ENCODE data around the gene DSG2. TPM values are rescaled to one million over a fixed set of nuclear protein-coding genes. Genes with fewer than 3 reads are reported as not detected.

DSG2 gene
- total and polyA plus RNA-seq, 2 of the 4 experiments (the other 2 are of a cell fraction), result 1.8 to 2.3 TPM

DNA sequence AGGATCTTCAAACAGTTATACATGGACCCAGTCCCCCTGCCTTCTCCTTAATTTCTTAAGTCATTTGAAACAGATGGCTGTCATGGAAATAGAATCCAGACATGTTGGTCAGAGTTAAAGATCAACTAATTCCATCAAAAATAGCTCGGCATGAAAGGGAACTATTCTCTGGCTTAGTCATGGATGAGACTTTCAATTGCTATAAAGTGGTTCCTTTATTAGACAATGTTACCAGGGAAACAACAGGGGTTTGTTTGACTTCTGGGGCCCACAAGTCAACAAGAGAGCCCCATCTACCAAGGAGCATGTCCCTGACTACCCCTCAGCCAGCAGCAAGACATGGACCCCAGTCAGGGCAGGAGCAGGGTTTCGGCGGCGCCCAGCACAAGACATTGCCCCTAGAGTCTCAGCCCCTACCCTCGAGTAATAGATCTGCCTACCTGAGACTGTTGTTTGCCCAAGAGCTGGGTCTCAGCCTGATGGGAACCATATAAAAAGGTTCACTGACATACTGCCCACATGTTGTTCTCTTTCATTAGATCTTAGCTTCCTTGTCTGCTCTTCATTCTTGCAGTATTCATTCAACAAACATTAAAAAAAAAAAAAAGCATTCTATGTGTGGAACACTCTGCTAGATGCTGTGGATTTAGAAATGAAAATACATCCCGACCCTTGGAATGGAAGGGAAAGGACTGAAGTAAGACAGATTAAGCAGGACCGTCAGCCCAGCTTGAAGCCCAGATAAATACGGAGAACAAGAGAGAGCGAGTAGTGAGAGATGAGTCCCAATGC lies 98.3 kb downstream of the DSG2 start:
- H3K9me1 ChIP-seq (ENCODE audit: insufficient read depth, low read length), result no peaks in the 10 kb centered on the region
- POLR2A ChIA-PET (ENCODE audit: unreplicated experiment), result no interaction called here
- no peaks in the 10 kb centered on the region for H3K9me3 ChIP-seq (ENCODE audit: control insufficient read depth, insufficient read depth, low read length)
- H3K14ac ChIP-seq (replicated peaks; ENCODE audit: low read depth, low read length), result no peak overlapping the region
- H3K27ac ChIP-seq (ENCODE audit: insufficient read depth, low read length), result no peak overlapping the region
- DNase-seq, result no peak
- H3K4me1 ChIP-seq (ENCODE audit: control insufficient read depth, insufficient read depth, low read length), result no peaks in the 10 kb centered on the region
- H2BK120ac ChIP-seq (ENCODE audit: low read depth, low read length), result no peak overlapping the region
- H3K4ac ChIP-seq (ENCODE audit: low read depth, low read length), result no peak overlapping the region
- H2BK20ac ChIP-seq (ENCODE audit: low read depth, low read length), result no peak overlapping the region
- no peaks in the 10 kb centered on the region for H3K36me3 ChIP-seq (ENCODE audit: control insufficient read depth, insufficient read depth, low read length)
- TF ChIP-seq, protein P1, sequence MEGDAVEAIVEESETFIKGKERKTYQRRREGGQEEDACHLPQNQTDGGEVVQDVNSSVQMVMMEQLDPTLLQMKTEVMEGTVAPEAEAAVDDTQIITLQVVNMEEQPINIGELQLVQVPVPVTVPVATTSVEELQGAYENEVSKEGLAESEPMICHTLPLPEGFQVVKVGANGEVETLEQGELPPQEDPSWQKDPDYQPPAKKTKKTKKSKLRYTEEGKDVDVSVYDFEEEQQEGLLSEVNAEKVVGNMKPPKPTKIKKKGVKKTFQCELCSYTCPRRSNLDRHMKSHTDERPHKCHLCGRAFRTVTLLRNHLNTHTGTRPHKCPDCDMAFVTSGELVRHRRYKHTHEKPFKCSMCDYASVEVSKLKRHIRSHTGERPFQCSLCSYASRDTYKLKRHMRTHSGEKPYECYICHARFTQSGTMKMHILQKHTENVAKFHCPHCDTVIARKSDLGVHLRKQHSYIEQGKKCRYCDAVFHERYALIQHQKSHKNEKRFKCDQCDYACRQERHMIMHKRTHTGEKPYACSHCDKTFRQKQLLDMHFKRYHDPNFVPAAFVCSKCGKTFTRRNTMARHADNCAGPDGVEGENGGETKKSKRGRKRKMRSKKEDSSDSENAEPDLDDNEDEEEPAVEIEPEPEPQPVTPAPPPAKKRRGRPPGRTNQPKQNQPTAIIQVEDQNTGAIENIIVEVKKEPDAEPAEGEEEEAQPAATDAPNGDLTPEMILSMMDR (conservative IDR thresholded peaks at IDR 0.05; ENCODE audit: low read depth, low read length), result no peak
- TF ChIP-seq FOS (IDR thresholded peaks at IDR 0.05; ENCODE audit: low read depth, low read length) (no peak), CEBPB (IDR thresholded peaks at IDR 0.05; ENCODE audit: low read depth, low read length) (no peak), SMC3 (IDR thresholded peaks at IDR 0.05; ENCODE audit: low read depth, low read length) (no peak), USF2 (IDR thresholded peaks at IDR 0.05; ENCODE audit: low read depth, low read length) (no peak)
- WGBS, 2 experiments (ENCODE audit: extremely low coverage in 2 of 2, insufficient read length in 1 of 2), result 33% methylated on average over 3 of the region's 9 CpGs; no CpG with 5 or more reads in 1 of the 2 experiments
- CTCF ChIA-PET, result no interaction called here
- H3K9ac ChIP-seq (ENCODE audit: low read depth, low read length), result no peak overlapping the region
- no peaks in the 10 kb centered on the region for H3K27me3 ChIP-seq (ENCODE audit: control insufficient read depth, insufficient read depth, low read length)
- H4K8ac ChIP-seq (ENCODE audit: low read depth in 2 of 2, low read length in 2 of 2), result no peak overlapping the region
- intact Hi-C loops (cut with micrococcal nuclease), result no loop called here
- H3K23ac ChIP-seq (ENCODE audit: low read depth, low read length), result no peak overlapping the region
- no peak overlapping the region for H2BK5ac ChIP-seq (ENCODE audit: low read depth, low read length, poor library complexity, severe bottlenecking)
- H3K4me2 ChIP-seq (ENCODE audit: low read depth, low read length), result no peak overlapping the region
- no peak overlapping the region for H4K5ac ChIP-seq (ENCODE audit: low read depth, low read length)
- no peak overlapping the region for H3K56ac ChIP-seq (ENCODE audit: extremely low read depth, insufficient read depth, low read length)
- in situ Hi-C loops (cut with MboI; ENCODE audit: low sequenced_read_pairs), result no loop called here
- no peak overlapping the region for H3K18ac ChIP-seq (ENCODE audit: low read depth, low read length)
- BruUV-seq (replicated peaks), result no TSS peak
- no peaks in the 10 kb centered on the region for H4K20me1 ChIP-seq (ENCODE audit: insufficient read depth, low read length)
- no peak overlapping the region for H2BK15ac ChIP-seq (ENCODE audit: low read depth, low read length)
- H2AK9ac ChIP-seq (replicated peaks; ENCODE audit: low read depth, low read length, poor library complexity), result no peak overlapping the region
- no peak overlapping the region for H3K4me3 ChIP-seq (ENCODE audit: insufficient read depth, low read depth, low read length)
- no peak overlapping the region for H2AFZ ChIP-seq (replicated peaks; ENCODE audit: low read length, poor library complexity)
- no peak overlapping the region for H2AK5ac ChIP-seq (ENCODE audit: low read depth, low read length)
- H4K91ac ChIP-seq (ENCODE audit: insufficient read depth, low read depth, low read length), result no peak overlapping the region
- dilution Hi-C loops (cut with HindIII; ENCODE audit: low sequenced_read_pairs, unreplicated experiment), result no loop called here
- ATAC-seq (ENCODE audit: low read depth), result no peak
- no peaks in the 10 kb centered on the region for H3K79me1 ChIP-seq (ENCODE audit: low read depth in 1 of 2, low read length in 2 of 2)

Measured in IMR-90 (cell line).